NCI-H1436 treated with DMSO at 0.1 percent for 48 hours (cell line): ENCODE results near the gene KCNF1.

Source experiments
- DNase-seq: peaks from one replicate; lab custom pipeline; 2025; lab: John Stamatoyannopoulos, UW

The KCNF1 gene

DNA sequence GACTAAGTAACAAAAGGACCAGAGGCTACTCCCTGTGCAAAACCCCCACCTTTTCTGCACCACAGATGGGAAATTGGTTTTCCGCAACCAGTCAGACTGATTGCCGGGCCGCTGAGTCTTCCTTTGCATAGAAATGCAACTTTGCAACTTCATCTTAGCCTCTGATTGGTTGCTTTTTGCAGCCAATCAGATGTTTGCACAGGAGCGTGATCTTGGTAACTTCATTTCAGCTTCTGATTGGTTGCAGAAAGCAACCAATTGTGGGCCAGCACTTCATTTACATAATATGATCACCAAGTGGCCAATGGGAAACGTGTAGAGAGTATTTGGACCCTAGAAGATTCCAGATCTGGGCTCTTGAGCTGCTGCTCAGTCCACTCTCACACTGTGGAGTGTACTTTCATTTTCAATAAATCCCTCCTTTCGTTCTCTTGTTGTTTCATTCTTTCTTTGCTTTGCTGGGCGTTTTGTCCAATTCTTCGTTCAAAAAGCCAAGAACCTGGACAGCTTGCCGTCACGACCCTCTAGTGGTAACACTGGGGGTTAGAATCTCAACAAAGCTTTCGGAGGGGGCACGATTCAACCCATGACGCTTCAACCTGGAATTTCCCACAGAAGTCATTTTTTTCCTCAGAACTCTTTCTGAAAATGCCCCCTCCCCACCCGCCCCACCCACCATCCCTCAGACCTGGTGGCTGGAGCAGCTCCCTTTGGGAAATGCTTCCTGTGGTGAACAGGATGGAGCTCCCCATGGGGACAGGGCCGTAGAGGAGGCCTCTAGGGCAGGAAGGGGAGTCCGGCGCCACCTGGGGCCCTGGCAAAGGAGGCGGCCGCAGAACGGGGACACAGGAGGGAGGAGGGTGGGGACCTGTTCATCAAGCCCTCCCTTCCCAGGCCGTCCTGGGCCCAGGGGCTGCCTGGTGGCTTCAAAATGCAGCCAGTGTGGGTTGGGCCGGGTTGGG lies 31.8 kb upstream of the KCNF1 start:
- no peak for DNase-seq

DNA sequence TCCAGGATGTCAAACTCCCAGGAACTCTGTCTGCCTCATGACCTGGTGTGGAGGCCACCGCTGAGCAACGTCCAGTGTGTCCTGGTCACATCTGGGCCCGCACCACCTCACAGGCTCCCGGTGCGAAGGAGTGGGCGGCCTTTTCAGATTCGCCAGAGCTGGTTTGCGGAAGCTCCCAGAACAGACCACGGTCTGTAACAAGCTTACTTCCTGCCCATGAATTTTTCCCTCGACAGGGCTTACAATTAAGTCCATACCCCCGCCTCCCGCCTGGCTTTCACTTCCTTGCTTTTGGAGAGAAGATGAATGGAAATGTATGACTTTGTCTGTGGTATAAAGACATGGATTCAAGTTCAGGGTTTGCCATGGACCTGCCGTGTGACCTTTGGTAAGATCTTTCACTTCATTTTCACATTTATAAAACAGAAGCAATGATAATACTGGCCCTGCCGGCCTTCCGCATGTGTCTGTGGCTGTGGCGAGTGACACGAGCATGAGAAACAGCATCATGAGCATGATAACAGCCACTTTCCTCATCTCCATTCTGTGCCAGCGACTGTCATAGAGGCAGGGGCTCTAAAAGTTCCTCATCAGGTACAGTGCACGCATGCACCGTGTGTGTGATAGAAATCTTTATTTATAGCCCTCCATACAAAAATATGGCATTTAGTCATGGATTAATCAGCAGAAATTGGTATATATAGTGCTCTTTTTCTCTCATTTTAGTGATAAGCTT lies 31.0 kb upstream of the KCNF1 start:
- no peak for DNase-seq

DNA sequence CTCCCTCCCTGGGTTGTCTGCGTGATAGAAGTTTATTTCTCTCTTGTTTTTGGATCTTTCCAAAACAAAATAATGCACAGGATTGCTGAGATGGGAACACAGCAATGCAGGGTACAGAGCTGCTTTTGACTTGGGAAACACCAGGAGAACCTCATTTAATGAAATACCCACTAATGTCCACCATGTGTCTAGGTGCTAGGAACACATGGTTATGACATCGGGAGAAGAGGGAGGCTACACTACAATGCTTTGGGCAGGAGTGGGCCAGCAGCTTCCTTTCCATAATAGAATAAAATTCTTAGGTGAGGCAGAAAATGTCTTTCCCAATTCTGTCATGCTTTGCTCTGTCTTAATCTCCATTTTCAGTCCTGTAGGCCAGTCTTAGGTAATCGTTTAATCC lies 29.2 kb upstream of the KCNF1 start:
- DNase-seq, result no peak

DNA sequence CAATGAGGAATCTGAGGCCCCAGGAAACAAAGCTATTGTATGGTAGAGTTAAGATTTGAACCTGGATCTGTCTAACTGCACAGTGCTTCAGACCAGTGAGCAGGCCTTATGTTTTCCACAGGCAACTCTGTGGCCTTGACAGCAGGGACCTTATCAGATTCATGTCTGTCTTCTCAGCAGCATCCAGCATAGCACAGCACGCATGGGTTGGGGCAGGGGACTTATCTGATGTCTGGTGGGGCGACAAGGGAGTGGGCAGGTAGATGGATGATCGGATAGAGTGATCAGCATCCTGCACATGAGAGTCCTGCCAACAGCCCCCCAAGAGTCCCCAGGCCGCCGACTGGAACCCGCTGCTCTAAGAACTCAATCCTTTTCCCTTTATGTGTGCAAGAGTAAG lies 28.7 kb upstream of the KCNF1 start:
- DNase-seq, result no peak

DNA sequence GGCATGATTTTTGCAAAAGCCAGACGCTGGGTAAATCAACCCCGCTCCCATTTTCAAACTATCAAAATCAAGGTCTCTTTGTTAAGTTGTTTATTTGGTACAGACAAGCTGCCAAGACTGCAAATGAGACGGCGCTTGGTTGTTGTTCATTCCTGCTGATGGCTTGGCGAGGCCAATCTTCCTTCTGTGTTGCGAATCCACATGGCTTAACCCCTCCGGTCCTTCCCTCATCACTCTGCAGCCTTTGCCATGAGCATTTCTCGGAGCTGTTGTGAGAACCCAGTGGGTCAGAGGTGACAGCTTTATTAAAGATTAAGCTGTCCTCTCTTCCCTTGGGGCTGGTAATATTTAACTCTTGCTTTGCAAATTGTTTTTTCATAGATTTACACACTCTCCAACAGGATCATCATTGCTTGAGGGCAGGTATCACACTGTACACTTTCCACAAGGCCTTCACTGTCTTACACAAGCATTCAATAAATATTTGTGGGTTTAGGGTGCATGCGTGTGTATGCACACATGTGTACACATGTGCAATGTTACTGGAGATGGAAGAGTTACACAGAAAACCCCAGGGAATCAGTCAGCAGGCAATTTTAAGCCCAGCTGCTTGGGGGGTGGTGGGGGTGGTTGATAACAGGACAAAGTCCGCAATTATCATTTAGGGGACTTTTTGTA lies 27.8 kb upstream of the KCNF1 start:
- DNase-seq, result no peak

DNA sequence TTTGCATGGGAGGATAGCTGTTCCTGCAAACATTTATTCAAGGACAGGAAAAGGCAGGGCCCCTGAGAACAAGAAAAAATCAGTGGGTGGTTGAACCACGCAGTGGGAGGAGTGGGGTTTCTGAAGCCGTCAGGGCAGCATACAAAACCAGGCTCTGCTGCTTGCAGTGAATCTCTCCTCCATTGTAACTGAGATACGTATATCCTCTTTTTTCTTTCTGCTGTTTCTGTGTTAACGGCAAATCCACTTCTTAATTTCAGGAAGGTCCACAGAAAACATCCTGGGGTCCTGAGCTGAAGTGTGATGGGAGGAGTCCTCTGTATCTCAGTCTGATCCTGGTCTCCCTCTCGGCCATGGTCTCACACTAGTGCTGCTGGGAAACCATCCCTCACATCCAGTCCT lies 27.2 kb upstream of the KCNF1 start:
- no peak for DNase-seq

DNA sequence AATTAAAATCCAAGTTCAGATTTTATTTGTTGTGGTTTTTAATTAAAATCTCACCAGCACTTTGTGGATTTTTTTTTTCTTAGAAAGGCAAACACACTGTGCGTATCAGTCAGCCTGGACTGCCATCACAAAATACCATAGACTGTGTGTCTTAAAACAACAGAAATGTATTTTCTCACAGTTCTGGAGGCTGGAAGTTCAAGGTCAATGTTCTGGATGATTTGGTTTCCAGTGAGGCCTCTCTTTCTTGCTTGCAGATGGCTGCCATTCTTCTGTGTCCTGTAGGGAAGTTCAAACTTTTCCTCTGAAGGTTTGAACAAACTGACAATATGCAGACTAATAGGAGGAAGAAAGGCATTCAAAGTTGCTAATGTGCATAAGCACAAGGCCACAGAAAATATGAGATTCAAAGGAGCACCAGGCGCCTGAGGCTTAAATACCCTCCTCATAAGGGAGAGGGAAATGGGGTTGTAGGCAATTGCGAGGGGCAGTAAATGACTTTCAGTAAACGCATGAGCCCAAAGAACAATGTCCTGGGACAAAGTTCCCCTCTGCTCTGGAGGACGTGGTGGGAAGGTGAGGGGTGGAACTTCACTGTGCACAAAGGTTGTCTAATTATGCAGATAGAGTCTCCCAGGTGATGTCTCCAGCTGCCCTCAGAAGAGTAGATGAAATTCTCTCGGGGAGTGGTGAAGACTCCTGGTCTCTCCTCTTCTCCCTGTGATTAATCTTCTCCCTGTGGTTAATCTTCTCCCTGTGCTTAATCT lies 26.5 kb upstream of the KCNF1 start:
- no peak for DNase-seq

DNA sequence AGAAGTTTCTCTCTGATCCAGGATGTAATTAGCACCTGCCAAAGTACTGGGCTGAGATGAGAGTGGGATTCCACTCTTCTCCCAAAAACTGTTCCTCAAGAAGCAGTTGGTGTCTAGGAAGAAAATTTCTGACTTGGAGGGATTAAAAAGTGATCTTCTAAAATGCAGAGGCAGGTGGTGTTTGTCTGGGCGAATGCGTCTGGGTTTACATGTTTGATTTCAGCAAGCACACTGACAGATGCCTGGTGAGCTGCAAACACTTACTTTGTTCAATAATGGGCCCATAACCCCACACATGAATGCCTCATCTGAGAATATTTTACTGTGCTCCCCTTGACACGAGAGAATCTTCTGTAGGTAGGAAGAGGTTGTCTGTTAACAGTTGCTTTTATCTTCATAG lies 24.3 kb upstream of the KCNF1 start:
- no peak for DNase-seq

DNA sequence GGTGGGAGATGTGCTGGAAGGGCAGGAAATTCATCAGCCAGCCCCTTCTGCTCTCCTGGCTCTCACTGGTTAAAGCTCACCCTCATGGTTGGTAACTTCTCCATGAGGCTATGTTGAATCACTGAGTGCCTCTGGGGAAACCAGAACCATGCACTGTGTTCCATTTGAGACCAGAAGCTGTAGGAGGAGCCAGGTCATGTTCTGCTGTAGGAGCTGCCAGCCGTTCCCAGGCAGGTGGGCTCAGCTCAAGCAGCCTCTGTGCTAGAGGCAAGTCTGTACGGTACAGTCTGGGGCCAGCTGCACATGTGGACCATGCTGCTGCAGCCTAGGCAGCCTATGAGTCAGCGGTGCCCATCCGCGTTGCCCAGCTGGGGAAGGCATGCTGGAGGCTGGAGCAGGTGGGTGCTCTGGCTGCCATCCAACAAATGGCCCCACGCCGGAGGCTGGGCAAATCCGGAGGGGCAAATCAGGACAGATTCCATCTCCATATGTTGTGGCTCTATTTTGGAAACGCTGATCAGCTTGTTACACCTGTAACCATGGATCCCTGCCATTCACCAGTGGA lies 22.0 kb upstream of the KCNF1 start:
- DNase-seq, result no peak

DNA sequence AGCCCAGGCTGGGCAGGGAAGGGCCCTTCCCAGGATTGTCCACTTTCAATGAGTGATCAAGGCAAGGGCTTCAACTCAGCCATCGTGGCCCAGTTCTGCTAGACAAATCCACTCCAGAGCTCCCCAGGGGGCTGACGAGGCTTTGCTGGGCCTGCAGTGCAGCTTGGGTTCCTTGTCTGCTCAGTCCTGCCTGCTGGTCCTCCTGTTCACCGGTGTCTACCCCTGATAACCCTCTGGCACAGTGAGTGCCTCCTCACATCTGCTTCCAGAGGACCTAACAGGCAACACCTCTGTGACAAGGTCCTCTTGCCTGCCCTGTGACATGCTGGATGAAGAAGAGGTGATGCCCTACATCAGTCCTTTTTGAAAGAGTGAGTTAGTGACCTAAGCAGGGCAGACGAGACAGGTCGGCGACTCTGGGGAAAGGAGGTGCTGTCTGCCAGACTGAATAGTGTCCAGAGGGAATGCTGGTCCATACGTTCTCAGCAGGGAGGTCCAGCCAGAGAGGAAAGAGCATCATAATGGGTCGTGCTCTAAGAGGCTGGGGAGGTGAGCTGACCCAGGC lies 20.9 kb upstream of the KCNF1 start:
- no peak for DNase-seq

DNA sequence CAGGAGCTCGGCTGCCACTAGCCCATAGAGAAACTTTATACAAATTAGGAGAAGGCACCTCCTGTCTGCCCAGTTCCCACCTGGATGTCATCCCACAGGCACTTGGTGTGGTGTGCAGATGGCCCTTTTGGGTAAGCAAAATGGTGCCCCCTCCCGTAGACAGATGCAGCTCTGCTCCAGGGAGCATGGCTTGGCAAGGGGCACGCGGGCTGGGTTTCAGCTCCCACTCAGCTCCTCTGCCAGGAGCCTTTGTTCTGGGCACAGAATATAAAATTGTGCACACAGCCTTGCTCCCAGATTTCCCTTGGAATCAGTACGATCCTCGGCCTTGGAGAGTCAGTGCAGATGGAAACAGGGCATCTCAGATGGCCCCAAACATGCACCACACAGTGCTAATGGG lies 20.3 kb upstream of the KCNF1 start:
- no peak for DNase-seq

DNA sequence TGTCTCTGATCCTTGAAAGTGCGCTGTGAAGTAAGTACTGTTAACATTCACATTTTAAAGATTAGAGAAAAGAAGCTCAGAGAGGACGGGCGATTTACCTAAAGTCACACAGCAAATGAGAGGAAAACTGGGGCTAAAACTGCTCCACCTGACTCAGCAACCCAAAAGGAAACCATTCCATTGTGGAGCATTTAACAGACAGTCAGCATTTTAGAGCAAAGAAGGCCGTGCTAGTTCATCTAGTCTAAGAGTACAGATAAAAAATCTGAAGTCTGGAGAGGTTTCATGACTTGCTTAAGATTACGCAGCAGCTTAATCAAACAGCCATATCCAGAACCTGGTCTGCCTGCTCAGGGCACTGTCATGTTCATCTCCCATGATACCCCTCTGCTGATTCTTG lies 19.9 kb upstream of the KCNF1 start:
- DNase-seq, result no peak

DNA sequence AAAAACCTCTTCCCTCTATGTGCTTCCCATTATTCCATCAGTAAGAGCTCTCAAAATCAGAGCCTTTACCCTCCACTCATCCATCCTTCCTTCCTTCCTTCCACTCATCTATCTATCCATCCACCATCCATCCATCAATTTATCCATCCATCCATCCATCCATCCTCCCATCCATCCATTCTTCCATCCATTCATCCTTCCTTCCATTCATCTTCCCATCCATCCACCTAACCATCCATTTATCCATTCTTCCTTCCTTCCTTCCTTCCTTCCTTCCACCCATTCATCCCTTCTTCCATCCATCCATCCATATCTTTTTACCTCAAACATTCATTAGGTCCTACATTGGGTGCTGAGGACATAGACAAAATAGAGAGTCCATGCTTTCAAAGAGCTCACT lies 19.4 kb upstream of the KCNF1 start:
- DNase-seq, result no peak

DNA sequence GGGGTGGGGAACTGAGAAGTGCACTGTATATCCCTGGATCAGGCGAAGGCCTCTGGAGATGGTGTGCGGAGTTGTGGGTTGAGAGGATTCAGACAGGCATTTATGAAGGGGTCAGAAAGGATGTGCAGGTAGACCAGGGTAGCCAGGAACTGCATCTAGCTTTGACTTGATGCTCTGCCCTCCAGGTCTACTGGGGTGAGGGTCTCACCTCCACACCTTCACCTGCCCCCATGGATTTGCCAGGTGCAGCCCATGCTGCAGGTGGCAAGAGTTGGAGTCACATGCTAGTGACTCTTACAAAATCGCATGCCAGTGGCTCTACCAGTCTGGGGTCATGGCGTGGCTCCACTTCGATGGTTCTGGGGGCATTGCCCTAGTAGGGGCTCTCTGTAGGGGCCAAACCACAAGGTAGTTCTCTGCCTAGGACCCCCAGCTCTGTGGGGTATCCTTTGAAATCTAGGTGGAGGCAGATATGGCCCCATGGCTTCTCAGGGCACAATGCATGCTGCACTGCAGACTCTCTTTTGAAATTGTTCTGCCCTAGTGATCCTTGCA lies 18.9 kb upstream of the KCNF1 start:
- DNase-seq, result no peak

DNA sequence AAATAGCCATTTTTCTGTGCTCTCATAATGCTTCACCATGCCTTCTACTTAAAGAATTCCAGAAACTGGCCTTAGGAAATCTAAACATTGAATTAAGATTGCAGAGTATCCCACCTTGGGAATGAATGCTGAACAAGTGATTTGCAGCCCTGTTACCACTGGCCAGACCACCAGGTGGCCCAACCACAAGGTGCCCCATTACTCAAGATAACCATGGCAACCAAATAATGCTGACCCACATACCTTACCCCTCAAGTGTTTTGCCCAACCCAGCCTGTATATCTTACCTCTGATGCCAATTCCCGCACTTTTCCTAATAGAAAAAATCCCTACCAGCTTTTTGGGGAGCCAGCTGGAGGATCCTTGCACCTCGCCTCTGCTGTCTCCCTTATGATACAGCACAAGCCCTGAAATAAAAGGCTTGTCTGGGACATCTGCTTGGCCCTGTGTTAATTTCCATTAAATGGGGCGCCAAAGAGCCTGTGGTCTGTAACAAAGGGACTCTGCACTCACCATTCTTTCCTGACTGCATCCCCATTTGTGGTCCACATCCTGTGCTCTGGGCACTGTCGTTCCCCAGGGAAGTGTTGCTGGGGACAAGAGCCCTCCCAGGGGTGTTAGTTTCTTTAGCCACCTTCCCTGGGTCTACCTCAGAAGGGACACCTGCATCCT lies 17.3 kb upstream of the KCNF1 start:
- DNase-seq, result no peak

DNA sequence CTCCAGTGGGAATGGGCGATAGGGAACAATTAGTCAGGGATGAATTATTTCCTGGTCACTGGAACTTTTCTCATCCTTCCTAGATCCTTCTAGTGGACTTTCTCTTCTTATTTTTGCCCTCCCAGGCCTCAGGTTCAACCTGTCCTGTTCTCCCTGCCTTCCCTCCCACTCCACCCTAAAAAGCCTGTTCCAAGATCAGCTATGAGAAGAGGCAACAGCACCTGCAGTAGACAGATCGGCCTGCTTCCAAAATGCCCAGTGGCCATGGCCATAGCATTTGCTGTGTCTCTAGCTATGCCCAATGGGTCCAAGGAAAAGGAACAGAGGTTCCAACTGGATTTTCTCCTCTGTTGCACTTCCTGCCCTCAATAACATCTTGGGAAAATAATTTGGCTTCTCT lies 16.5 kb upstream of the KCNF1 start:
- no peak for DNase-seq

DNA sequence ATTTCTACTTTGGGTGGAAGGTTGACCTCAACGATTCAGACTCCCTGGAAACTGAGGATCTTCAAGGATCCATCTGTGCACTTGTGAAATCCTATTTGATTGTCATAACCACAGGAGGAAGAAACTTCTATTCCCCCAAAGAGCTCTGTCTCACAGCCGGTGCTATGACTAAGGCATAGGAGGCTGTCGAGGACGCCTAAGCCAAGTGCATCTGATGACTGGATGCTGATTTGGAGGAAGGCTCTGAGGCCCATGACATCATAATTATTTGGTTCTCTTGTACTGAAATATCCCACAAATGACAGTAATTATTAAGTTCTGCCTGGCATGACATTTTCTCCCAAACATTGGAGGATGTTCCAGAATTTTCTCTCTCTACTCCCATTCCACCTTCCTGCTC lies 13.8 kb upstream of the KCNF1 start:
- no peak for DNase-seq

DNA sequence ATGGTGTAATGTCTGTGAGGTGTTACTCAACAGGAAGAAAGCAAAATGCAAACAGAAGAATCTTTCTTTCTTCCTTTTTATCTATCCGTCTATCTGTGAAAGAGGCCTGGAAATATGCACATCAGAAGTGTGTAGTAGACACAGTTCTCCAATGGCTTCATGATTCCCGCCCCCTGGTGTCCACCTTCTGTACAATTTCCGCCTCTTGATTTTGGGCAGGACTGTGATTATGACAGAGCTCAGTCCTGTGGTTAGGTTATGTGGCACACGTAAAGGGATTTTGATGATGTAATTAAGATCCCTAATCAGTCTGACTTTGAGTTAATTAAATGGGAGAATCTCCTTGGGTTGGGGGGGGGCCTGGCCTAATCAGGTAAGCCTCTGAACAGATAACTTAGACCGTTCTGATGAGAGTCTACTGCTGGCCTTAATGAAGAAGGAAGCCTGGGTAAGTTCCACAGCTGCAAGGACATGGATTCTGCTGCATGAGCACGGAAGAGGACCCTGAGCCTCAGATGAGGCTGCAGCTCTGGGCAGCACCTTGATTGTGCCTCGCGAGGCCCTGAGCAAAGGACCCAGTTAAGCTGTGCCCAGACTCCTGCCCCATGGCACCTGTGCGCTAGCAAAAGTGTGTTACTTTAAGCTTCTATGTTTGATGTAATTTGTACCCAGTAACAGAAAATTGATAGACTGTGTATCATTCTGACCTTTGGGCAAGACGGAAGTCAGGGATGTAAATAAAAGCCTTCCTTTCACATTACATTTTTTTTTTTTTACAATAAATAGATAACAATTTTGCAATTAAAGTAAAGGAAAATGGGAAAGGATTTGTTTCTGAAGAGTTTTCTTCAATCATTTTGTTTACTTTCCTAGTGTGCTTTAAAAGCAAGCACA lies 11.3 kb upstream of the KCNF1 start:
- DNase-seq, result no peak

DNA sequence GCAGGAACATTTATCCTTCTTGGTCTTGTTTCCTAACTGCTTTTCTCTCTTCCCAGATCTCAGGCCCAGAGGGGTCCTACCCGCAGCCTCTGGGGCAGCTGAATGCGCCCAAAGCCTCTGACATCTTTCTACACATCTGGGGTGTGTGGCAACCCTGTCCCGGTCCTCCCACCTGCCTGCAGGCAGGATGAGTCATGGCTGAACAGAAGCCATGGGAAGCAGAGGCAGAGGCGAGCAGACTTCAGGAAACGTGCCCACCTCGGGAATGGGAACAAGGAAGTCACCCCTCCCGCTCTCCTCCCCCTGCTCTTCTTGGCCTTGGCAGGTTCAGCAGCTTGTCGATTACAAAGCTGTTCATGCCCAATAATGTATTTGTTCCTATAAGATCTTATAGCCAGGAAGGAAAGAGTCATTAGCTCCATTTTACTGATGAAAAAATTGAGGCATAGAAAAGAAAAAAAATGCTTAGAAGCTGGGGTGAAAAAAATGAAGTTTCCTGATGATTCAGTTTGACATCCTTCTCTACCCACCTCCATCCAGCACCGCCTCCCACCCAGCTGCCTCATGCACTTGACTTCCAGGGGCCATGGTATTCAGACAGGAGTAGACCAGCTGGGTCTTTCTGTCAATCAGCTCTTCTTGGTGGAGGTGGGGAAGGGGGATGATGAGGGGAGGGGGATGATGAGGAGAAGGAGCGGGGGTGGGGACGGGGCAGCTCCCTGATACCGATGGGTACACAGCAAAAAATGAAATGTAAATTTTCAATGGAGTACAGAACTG lies 10.4 kb upstream of the KCNF1 start:
- no peak for DNase-seq
